ENCODE data around the gene ME3.

Gene ME3

DNA sequence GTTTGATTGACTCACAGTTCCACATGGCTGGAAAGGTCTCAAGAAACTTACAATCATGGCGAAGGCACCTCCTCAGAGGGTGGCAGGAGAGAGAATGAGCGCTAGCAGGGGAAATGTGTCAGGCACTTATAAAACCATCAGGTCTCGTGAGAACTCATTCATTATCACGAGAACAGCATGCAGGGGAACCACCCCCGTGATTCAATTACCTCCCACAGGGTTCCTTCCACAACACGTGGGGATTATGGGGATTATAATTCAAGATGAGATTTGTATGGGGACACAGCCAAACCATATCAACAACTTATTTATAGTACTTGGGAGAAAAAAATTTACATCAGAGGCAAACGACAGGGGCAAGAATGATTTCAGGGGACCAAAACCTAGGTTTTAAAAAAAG lies 3.0 kb downstream of the ME3 start:
- TF ChIP-seq, protein P1, sequence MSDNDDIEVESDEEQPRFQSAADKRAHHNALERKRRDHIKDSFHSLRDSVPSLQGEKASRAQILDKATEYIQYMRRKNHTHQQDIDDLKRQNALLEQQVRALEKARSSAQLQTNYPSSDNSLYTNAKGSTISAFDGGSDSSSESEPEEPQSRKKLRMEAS (IDR thresholded peaks at IDR 0.05): no peak
- no peak for TF ChIP-seq ZBTB7A (IDR thresholded peaks at IDR 0.05; ENCODE audit: low read depth)
- no peak for TF ChIP-seq TCF12 (IDR thresholded peaks at IDR 0.05; ENCODE audit: low read depth)
- TF ChIP-seq FOXM1 (IDR thresholded peaks at IDR 0.05; ENCODE audit: borderline replicate concordance, low read depth): no peak
- TF ChIP-seq CREB1 (IDR thresholded peaks at IDR 0.05; ENCODE audit: low read depth): no peak

DNA sequence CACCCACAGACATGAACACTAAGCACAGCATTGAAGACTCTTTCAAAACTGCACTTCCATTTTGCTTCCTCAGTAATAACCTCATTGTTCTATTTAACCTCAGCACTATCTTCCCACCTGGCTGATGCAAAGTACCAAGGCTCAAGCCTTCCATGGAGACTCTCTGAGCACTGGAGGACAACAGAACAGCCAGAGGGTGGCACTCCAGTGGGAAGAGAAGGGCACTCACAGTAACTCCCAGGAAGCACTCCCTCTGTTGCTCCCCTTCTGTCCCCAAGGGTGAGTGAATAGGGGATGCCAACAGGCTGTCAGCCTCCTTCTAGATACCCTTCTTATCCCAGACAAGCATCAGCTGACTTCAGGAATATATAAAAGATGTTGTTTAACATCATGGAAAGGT lies 3.5 kb downstream of the ME3 start:
- TF ChIP-seq TEAD4 (IDR thresholded peaks at IDR 0.05) (no peak), TCF12 (IDR thresholded peaks at IDR 0.05; ENCODE audit: low read depth) (no peak), ZBTB7A (IDR thresholded peaks at IDR 0.05; ENCODE audit: low read depth) (no peak), FOXM1 (IDR thresholded peaks at IDR 0.05; ENCODE audit: borderline replicate concordance, low read depth) (no peak), CEBPB (IDR thresholded peaks at IDR 0.05) (no peak), CREB1 (IDR thresholded peaks at IDR 0.05; ENCODE audit: low read depth) (no peak), RAD21 (IDR thresholded peaks at IDR 0.05; ENCODE audit: low read depth) (no peak), EGR1 (IDR thresholded peaks at IDR 0.05) (no peak), NFIC (IDR thresholded peaks at IDR 0.05) (no peak), EP300 (IDR thresholded peaks at IDR 0.05; ENCODE audit: borderline replicate concordance) (no peak), YY1 (IDR thresholded peaks at IDR 0.05; ENCODE audit: low read depth) (no peak)
- TF ChIP-seq, protein P2, sequence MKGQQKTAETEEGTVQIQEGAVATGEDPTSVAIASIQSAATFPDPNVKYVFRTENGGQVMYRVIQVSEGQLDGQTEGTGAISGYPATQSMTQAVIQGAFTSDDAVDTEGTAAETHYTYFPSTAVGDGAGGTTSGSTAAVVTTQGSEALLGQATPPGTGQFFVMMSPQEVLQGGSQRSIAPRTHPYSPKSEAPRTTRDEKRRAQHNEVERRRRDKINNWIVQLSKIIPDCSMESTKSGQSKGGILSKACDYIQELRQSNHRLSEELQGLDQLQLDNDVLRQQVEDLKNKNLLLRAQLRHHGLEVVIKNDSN (IDR thresholded peaks at IDR 0.05): no peak
- TF ChIP-seq, protein P1 (IDR thresholded peaks at IDR 0.05): no peak

DNA sequence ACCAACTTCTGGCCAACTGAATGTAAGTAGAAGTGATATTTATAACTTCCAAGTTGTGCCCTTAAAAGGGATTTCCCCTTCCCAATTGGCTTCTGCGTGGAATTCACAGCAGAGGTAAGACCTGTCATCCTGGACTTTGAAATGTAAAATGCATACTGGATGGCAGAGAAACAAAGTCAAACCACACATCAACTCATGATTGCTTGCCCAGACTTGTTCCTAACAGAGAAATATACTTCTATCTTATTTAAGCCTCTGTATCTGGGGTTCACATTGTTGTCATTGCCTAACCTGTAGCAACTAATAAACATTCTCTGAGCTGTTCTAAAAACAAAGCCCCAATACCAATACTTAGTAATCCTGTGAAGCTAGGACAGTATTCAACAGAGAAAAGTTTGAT lies 6.2 kb downstream of the ME3 start:
- TF ChIP-seq, protein P2 (IDR thresholded peaks at IDR 0.05): no peak
- TF ChIP-seq EP300 (IDR thresholded peaks at IDR 0.05; ENCODE audit: borderline replicate concordance): no peak
- no peak for TF ChIP-seq CEBPB (IDR thresholded peaks at IDR 0.05)
- TF ChIP-seq, protein P1 (IDR thresholded peaks at IDR 0.05): no peak
- TF ChIP-seq ZBTB7A (IDR thresholded peaks at IDR 0.05; ENCODE audit: low read depth): no peak
- no peak for TF ChIP-seq YY1 (IDR thresholded peaks at IDR 0.05; ENCODE audit: low read depth)
- TF ChIP-seq, protein P3, sequence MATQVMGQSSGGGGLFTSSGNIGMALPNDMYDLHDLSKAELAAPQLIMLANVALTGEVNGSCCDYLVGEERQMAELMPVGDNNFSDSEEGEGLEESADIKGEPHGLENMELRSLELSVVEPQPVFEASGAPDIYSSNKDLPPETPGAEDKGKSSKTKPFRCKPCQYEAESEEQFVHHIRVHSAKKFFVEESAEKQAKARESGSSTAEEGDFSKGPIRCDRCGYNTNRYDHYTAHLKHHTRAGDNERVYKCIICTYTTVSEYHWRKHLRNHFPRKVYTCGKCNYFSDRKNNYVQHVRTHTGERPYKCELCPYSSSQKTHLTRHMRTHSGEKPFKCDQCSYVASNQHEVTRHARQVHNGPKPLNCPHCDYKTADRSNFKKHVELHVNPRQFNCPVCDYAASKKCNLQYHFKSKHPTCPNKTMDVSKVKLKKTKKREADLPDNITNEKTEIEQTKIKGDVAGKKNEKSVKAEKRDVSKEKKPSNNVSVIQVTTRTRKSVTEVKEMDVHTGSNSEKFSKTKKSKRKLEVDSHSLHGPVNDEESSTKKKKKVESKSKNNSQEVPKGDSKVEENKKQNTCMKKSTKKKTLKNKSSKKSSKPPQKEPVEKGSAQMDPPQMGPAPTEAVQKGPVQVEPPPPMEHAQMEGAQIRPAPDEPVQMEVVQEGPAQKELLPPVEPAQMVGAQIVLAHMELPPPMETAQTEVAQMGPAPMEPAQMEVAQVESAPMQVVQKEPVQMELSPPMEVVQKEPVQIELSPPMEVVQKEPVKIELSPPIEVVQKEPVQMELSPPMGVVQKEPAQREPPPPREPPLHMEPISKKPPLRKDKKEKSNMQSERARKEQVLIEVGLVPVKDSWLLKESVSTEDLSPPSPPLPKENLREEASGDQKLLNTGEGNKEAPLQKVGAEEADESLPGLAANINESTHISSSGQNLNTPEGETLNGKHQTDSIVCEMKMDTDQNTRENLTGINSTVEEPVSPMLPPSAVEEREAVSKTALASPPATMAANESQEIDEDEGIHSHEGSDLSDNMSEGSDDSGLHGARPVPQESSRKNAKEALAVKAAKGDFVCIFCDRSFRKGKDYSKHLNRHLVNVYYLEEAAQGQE (IDR thresholded peaks at IDR 0.05; ENCODE audit: low read depth): no peak
- no peak for TF ChIP-seq CREB1 (IDR thresholded peaks at IDR 0.05; ENCODE audit: low read depth)
- no peak for TF ChIP-seq TAF1 (IDR thresholded peaks at IDR 0.05; ENCODE audit: low read depth)
- no peak for TF ChIP-seq TCF12 (IDR thresholded peaks at IDR 0.05; ENCODE audit: low read depth)
- no peak for TF ChIP-seq TEAD4 (IDR thresholded peaks at IDR 0.05)
- no peak for TF ChIP-seq RAD21 (IDR thresholded peaks at IDR 0.05; ENCODE audit: low read depth)
- TF ChIP-seq EGR1 (IDR thresholded peaks at IDR 0.05): no peak
- TF ChIP-seq FOXM1 (IDR thresholded peaks at IDR 0.05; ENCODE audit: borderline replicate concordance, low read depth): no peak
- TF ChIP-seq NFIC (IDR thresholded peaks at IDR 0.05): no peak

DNA sequence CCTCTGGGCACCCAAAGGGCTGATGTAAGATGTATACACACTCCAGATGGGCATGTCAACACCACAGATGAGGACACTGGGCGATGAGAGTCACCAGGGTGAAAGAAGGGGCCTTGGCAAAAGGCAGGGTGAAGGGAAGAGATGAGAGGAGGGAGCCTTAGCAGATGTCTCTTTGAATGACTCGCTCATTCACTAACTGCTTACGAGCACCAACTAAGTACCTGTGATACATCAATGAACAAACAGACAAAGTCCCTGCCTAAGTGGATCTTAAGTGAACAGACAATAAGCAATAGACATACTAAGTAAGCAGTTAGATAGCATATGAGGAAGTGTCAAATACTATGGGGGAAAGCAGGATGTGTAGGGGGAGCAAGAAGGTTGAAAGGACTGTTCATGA lies 7.5 kb downstream of the ME3 start:
- TF ChIP-seq TAF1 (IDR thresholded peaks at IDR 0.05; ENCODE audit: low read depth): no peak
- TF ChIP-seq, protein P3 (IDR thresholded peaks at IDR 0.05; ENCODE audit: low read depth): no peak

DNA sequence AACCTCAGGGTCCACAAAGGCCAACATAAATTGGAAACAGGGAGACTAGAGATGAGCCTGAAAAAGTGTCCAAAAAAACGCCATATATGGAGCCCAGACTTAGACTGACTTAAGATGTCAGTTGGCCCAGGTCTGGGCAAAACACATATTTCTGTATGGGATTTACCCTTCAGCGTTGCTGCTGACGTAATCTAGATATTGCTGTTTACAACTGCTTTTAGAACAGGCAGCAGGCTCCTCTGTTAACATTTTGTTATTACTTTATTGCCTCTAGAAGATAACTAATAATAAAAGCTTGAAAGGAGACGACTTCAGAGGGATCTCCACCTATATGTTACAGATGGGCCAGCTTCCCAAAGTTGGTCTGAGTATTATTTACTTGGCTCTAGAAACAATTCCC lies 8.7 kb downstream of the ME3 start:
- TF ChIP-seq EGR1 (IDR thresholded peaks at IDR 0.05): no peak
- TF ChIP-seq, protein P1 (IDR thresholded peaks at IDR 0.05): no peak
- no peak for TF ChIP-seq ZBTB7A (IDR thresholded peaks at IDR 0.05; ENCODE audit: low read depth)
- no peak for TF ChIP-seq CREB1 (IDR thresholded peaks at IDR 0.05; ENCODE audit: low read depth)
- no peak for TF ChIP-seq NFIC (IDR thresholded peaks at IDR 0.05)
- TF ChIP-seq, protein P3 (IDR thresholded peaks at IDR 0.05; ENCODE audit: low read depth): no peak
- TF ChIP-seq EP300 (IDR thresholded peaks at IDR 0.05; ENCODE audit: borderline replicate concordance): no peak
- TF ChIP-seq RAD21 (IDR thresholded peaks at IDR 0.05; ENCODE audit: low read depth): no peak
- no peak for TF ChIP-seq TAF1 (IDR thresholded peaks at IDR 0.05; ENCODE audit: low read depth)
- TF ChIP-seq YY1 (IDR thresholded peaks at IDR 0.05; ENCODE audit: low read depth): no peak
- TF ChIP-seq TEAD4 (IDR thresholded peaks at IDR 0.05): no peak
- TF ChIP-seq TCF12 (IDR thresholded peaks at IDR 0.05; ENCODE audit: low read depth): no peak

Data from Ishikawa (cell line).